Muscle of back (tissue), 11 donors: ENCODE data around the gene EVX1. TPM values are rescaled to one million over a fixed set of nuclear protein-coding genes. Genes with fewer than 3 reads are reported as not detected.

ENCODE experiments used
- DNase-seq, 3 donors: peaks; one replicate each; pipeline versions ENCODE4 v3.0.0 to v3.0.0-alpha.2; 2013
- polyA plus RNA-seq, 10 donors: library from polyadenylated mRNA; unstranded; fragments of 120-200 nt; gene quantifications; one replicate each; pipeline ENCODE4 v1.2.1, GENCODE V29; 2013; ENCODE audit not compliant: insufficient read length in 10 of 10

The EVX1 gene
- polyA plus RNA-seq, 10 donors: not detected

- DNase-seq: peak in 1 of 3 donors; percentile 55
Observed at GRCh38 chr7:27224983-27225934, 17.3 kb upstream of the EVX1 start.

GRCh38 chr7:27229448-27229847, 13.2 kb upstream of the EVX1 start:
- DNase-seq: no peak

GRCh38 chr7:27235387-27236311, 7.0 kb upstream of the EVX1 start:
- DNase-seq: peak in 1 of 3 donors; percentile 81

- no peak for DNase-seq
Observed at GRCh38 chr7:27237735-27238334, 4.8 kb upstream of the EVX1 start.

GRCh38 chr7:27238979-27239386, 3.6 kb upstream of the EVX1 start:
- DNase-seq: no peak

GRCh38 chr7:27239387-27240014, 3.1 kb upstream of the EVX1 start:
- peak in 1 of 3 donors; percentile 51 for DNase-seq

GRCh38 chr7:27240015-27240731, 2.4 kb upstream of the EVX1 start:
- DNase-seq: peak in 1 of 3 donors; percentile 46

GRCh38 chr7:27241189-27242056, 1.2 kb upstream of the EVX1 start:
- peak in 1 of 3 donors; percentile 34 for DNase-seq

GRCh38 chr7:27242154-27242553, 448 bp upstream of the EVX1 start:
- peak in 1 of 3 donors; percentile 67 for DNase-seq

- peak in 1 of 3 donors; percentile 20 for DNase-seq
Observed at GRCh38 chr7:27243340-27244163, 950 bp downstream of the EVX1 start.

- DNase-seq: no peak
Observed at GRCh38 chr7:27244488-27245123, 2.0 kb downstream of the EVX1 start.

GRCh38 chr7:27245124-27245797, 2.7 kb downstream of the EVX1 start:
- DNase-seq: no peak

GRCh38 chr7:27245798-27246691, 3.4 kb downstream of the EVX1 start:
- DNase-seq: peak in 1 of 3 donors; percentile 52

GRCh38 chr7:27247000-27247399, 4.4 kb downstream of the EVX1 start:
- DNase-seq: no peak

GRCh38 chr7:27247452-27248426, 5.1 kb downstream of the EVX1 start:
- DNase-seq: no peak
